GM20000 (cell line): ENCODE measurements around the gene RAD50.

Source experiments
- DNase-seq: peaks from one replicate; pipeline ENCODE4 v3.0.0; 2012; ENCODE audit warnings: low spot score
- CTCF ChIP-seq: IDR thresholded peaks from 2 replicates; pipeline ENCODE4 v1.5.1; 2012; ENCODE audit warnings: mild to moderate bottlenecking, control low read depth; ENCODE audit errors: extremely low read depth, missing control alignments

Gene RAD50

GRCh38 chr5:132528021-132528420 is 28.8 kb upstream of the RAD50 start:
- no peak for TF ChIP-seq CTCF

GRCh38 chr5:132528866-132529634 is 27.7 kb upstream of the RAD50 start:
- no peak for DNase-seq

More at GRCh38 chr5:132528021-132528420, 28.8 kb upstream of the RAD50 start:
- DNase-seq = no peak

GRCh38 chr5:132530946-132531345 is 25.8 kb upstream of the RAD50 start:
- TF ChIP-seq CTCF = no peak
- no peak for DNase-seq

More at GRCh38 chr5:132528866-132529634, 27.7 kb upstream of the RAD50 start:
- no peak for TF ChIP-seq CTCF

- no peak for DNase-seq
- TF ChIP-seq CTCF = no peak
Measured at GRCh38 chr5:132539716-132540115, 17.1 kb upstream of the RAD50 start.

GRCh38 chr5:132540149-132540548 is 16.6 kb upstream of the RAD50 start:
- no peak for DNase-seq
- TF ChIP-seq CTCF = no peak

GRCh38 chr5:132540764-132541163 is 16.0 kb upstream of the RAD50 start:
- no peak for DNase-seq
- TF ChIP-seq CTCF = no peak

- no peak for TF ChIP-seq CTCF
- no peak for DNase-seq
Measured at GRCh38 chr5:132543472-132544201, 13.1 kb upstream of the RAD50 start, which contains the start of gene IL5. TSS of gene IL5 (minus strand) at chr5:132543522. CDS start at chr5:132543478, 44 bp downstream.
